HCT116 (cell line): ENCODE results near the gene KCTD14. TPM values are rescaled to one million over a fixed set of nuclear protein-coding genes. Genes with fewer than 3 reads are reported as not detected.

Source experiments
- ATAC-seq: fragments of 200-7000 bp; cut with Tn5 transposase; 2 replicates; pipeline ENCODE4 v1.9.1; 2020; ENCODE audit warnings: mild to moderate bottlenecking, moderate library complexity
- BruUV-seq: library from RNA; stranded (reverse); fragments of 400-500 nt; replicated peaks from 2 replicates; lab custom pipeline; 2021; lab: Mats Ljungman, UMichigan
- CTCF ChIA-PET: fragments of 300-600 bp; sonication (Branson Sonifier 250); formaldehyde crosslinking; loops from one replicate; lab custom pipeline; 2021; ENCODE audit warnings: antibody characterized with exemption; lab: Charles Lee
- POLR2A ChIA-PET: fragments of 300-600, 350-600 bp; sonication (Branson Sonifier 250); formaldehyde crosslinking; loops from one replicate; lab custom pipeline; 2021; ENCODE audit warnings: antibody characterized with exemption; lab: Charles Lee
- RAD21 ChIA-PET, 2 experiments: fragments of 300-600 bp; sonication (Branson Sonifier 250); formaldehyde crosslinking; loops; one replicate each; lab custom pipeline; 2023; ENCODE audit warnings: low total read pairs in 2 of 2; ENCODE audit not compliant: uncharacterized antibody in 2 of 2, unreplicated experiment in 2 of 2, low non-redundant PET in 1 of 2; lab: Charles Lee
- DNase-seq: peaks from one replicate; pipeline ENCODE4 v3.0.0-alpha.2; 2010; ENCODE audit warnings: low read depth, low spot score
- H2AFZ ChIP-seq: fragments of 200-600 bp; shearing (Covaris generic), sonication (generic); 2 replicates; pipeline ENCODE4 v1.6.1; 2017; ENCODE audit warnings: low read depth, mixed run types, mixed read lengths, antibody characterized with exemption, low read length; ENCODE audit not compliant: poor library complexity, severe bottlenecking
- H3K27ac ChIP-seq: 2 replicates; pipeline ENCODE4 v1.5.1; 2012; ENCODE audit warnings: low read depth, low read length
- H3K27me3 ChIP-seq: fragments of 200-600 bp; sonication (generic); 2 replicates; pipeline ENCODE4 v1.6.1; 2016; ENCODE audit warnings: mixed run types, low read length, mixed read lengths; ENCODE audit not compliant: insufficient read depth
- H3K36me3 ChIP-seq, 2 experiments: fragments of 200-500 bp in 1 of 2; fragments of 200-600 bp in 1 of 2; sonication (Bioruptor generic) in 1 of 2; sonication (generic) in 1 of 2; 2 replicates each; pipeline versions ENCODE4 v1.5.1 to v1.6.1; 2014 to 2016; ENCODE audit warnings: low read length in 2 of 2, inconsistent platforms in 1 of 2, mixed read lengths in 1 of 2, mixed run types in 1 of 2; ENCODE audit not compliant: insufficient read depth in 2 of 2, control insufficient read depth in 1 of 2
- H3K4me1 ChIP-seq, 2 experiments: fragments of 200-600 bp in 1 of 2; sonication (generic) in 1 of 2; 2 replicates each; pipeline versions ENCODE4 v1.5.1 to v1.6.1; 2012 to 2017; ENCODE audit warnings: low read length in 2 of 2, inconsistent platforms in 1 of 2, mild to moderate bottlenecking in 1 of 2, mixed read lengths in 1 of 2, mixed run types in 1 of 2, moderate library complexity in 1 of 2; ENCODE audit not compliant: insufficient read depth in 2 of 2, control insufficient read depth in 1 of 2
- H3K4me2 ChIP-seq: fragments of 200-600 bp; sonication (generic); 2 replicates; pipeline ENCODE4 v1.6.1; 2017; ENCODE audit warnings: mixed run types, low read length, mixed read lengths
- H3K4me3 ChIP-seq, 2 experiments: fragments of 200-600 bp in 1 of 2; sonication (generic) in 1 of 2; replicated peaks in 1 of 2; 2 replicates each; pipeline ENCODE4 v1.5.1; 2011 to 2016; ENCODE audit warnings: low read length in 2 of 2, control low read depth in 1 of 2, low read depth in 1 of 2, mild to moderate bottlenecking in 1 of 2, mixed read lengths in 1 of 2, mixed run types in 1 of 2
- H3K79me2 ChIP-seq: fragments of 200-600 bp; sonication (generic); 2 replicates; pipeline ENCODE4 v1.6.1; 2017; ENCODE audit warnings: mild to moderate bottlenecking, mixed run types, low read length, moderate library complexity, mixed read lengths; ENCODE audit not compliant: insufficient read depth
- H3K9ac ChIP-seq: fragments of 200-600 bp; sonication (generic); 2 replicates; pipeline ENCODE4 v1.6.1; 2016; ENCODE audit warnings: low read length, mixed read lengths
- H3K9me2 ChIP-seq: fragments of 200-600 bp; sonication (generic), shearing (Covaris generic); 2 replicates; pipeline ENCODE4 v1.6.1; 2017; ENCODE audit warnings: mixed run types, mild to moderate bottlenecking, moderate library complexity; ENCODE audit not compliant: insufficient read depth
- H3K9me3 ChIP-seq, 2 experiments: fragments of 200-500 bp in 1 of 2; fragments of 200-600 bp in 1 of 2; sonication (Bioruptor generic) in 1 of 2; sonication (generic) in 1 of 2; 2 replicates each; pipeline ENCODE4 v1.6.1; 2014 to 2017; ENCODE audit warnings: low read length in 2 of 2, mixed read lengths in 2 of 2, inconsistent platforms in 1 of 2, low read depth in 1 of 2, mild to moderate bottlenecking in 1 of 2, mixed run types in 1 of 2, moderate library complexity in 1 of 2; ENCODE audit not compliant: control insufficient read depth in 1 of 2, insufficient read depth in 1 of 2
- H4K20me1 ChIP-seq: fragments of 200-600 bp; sonication (generic), shearing (Covaris generic); 2 replicates; pipeline ENCODE4 v1.6.1; 2017; ENCODE audit warnings: mixed run types, mild to moderate bottlenecking, moderate library complexity; ENCODE audit not compliant: insufficient read depth
- CEBPB ChIP-seq: IDR thresholded peaks from 2 replicates; pipeline ENCODE4 v1.6.1; 2012; ENCODE audit warnings: low read depth
- ELF1 ChIP-seq: IDR thresholded peaks from 2 replicates; pipeline ENCODE4 v1.6.1; 2012; ENCODE audit warnings: low read depth, borderline replicate concordance
- EZH2 ChIP-seq: fragments of 200-600 bp; sonication (generic); IDR thresholded peaks from 2 replicates; pipeline ENCODE4 v1.6.1; 2017; ENCODE audit warnings: antibody characterized with exemption, mixed run types
- EZH2phosphoT487 ChIP-seq: fragments of 200-600 bp; IDR thresholded peaks from 2 replicates; pipeline ENCODE4 v1.6.1; 2018; ENCODE audit warnings: antibody characterized with exemption, borderline replicate concordance
- FOSL1 ChIP-seq: IDR thresholded peaks from 2 replicates; pipeline ENCODE4 v1.6.1; 2012; ENCODE audit warnings: low read depth
- POLR2A ChIP-seq: IDR thresholded peaks from 2 replicates; pipeline ENCODE4 v1.7.0; 2011; ENCODE audit warnings: borderline replicate concordance; ENCODE audit not compliant: insufficient read depth, insufficient read length; ENCODE audit errors: extremely low read depth
- POLR2AphosphoS5 ChIP-seq: IDR thresholded peaks from 2 replicates; pipeline ENCODE4 v1.6.1; 2011; ENCODE audit warnings: mild to moderate bottlenecking, low read depth, low read length, moderate library complexity
- RAD21 ChIP-seq: IDR thresholded peaks from 2 replicates; pipeline ENCODE4 v1.6.1; 2012; ENCODE audit warnings: low read depth, mild to moderate bottlenecking
- SRF ChIP-seq: IDR thresholded peaks from 2 replicates; pipeline ENCODE4 v1.6.1; 2012; ENCODE audit warnings: low read depth
- ZBTB33 ChIP-seq: IDR thresholded peaks from 2 replicates; pipeline ENCODE4 v1.6.1; 2011; ENCODE audit warnings: mild to moderate bottlenecking, low read length, moderate library complexity; ENCODE audit not compliant: insufficient replicate concordance; ENCODE audit errors: extremely low read depth
- ZFX ChIP-seq: fragments of 450-650 bp; IDR thresholded peaks from 2 replicates; pipeline ENCODE4 v1.6.1; 2017
- ZNF274 ChIP-seq: fragments of 200-500 bp; sonication (Bioruptor generic); IDR thresholded peaks from 2 replicates; pipeline ENCODE4 v1.6.1; 2014; ENCODE audit warnings: mild to moderate bottlenecking, low read depth, low read length, inconsistent platforms
- intact Hi-C: fragments of 100-400 bp; cut with micrococcal nuclease; formaldehyde crosslinking; loops from 2 replicates; pipeline ENCODE4 v1.10.0; 2022
- total RNA-seq: library from RNA; stranded (reverse); gene quantifications from one replicate; pipeline ENCODE4 v1.2.1, GENCODE V29; 2021; ENCODE audit not compliant: unreplicated experiment
- TF ChIP-seq, protein P1 (sequence below): IDR thresholded peaks from 2 replicates; pipeline ENCODE4 v1.6.1; 2012
- TF ChIP-seq, protein P2 (sequence below), 3 experiments: fragments of 200-600 bp in 1 of 3; sonication (generic) in 1 of 3; IDR thresholded peaks in 2 of 3; conservative IDR thresholded peaks in 1 of 3; 2 replicates each; pipeline ENCODE4 v1.5.1; 2012 to 2017; ENCODE audit warnings: low read depth in 2 of 3, low read length in 2 of 3, antibody characterized with exemption in 1 of 3, borderline replicate concordance in 1 of 3, control low read depth in 1 of 3, mild to moderate bottlenecking in 1 of 3, mixed read lengths in 1 of 3, mixed run types in 1 of 3, moderate library complexity in 1 of 3; ENCODE audit not compliant: insufficient read depth in 1 of 3

KCTD14 gene
- total RNA-seq, 1 experiment from 2014 or later = 15.2 TPM

DNA sequence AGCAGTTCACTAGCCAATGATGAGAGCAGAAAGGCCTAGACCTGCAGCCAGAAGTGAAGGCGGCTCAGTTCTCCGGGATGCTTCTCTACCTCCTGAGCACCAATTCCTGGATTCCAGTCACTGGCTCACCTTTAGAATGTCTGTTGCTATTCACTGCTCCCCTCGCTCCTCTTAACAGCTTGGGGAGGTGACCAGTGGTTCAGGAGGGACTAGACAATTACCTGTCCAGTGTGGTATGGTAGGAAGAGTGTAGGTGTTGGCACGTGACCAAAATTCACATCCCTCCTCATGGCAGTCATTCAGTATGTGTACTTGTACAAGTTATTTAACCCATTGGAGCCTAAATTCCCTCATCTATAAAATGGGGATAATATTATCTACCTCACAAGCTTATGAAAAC is 44.6 kb upstream of the KCTD14 start:
- peaks cover 13 to 16% of the 10 kb centered on the region in 2 experiments; a peak in 3 of 4 replicates for H3K36me3 ChIP-seq
- H3K27me3 ChIP-seq = no peaks in the 10 kb centered on the region
- intact Hi-C loops = no loop called here
- no peaks in the 10 kb centered on the region for H3K4me1 ChIP-seq
- POLR2A ChIA-PET = interaction anchor here (1.1 kb wide), 1 partner anchor 13 kb away, joined by 3 read pairs; no protein-coding TSS in a partner anchor
- H3K9me3 ChIP-seq = no peaks in the 10 kb centered on the region
- H4K20me1 ChIP-seq = no peaks in the 10 kb centered on the region
- H3K27ac ChIP-seq = no peak overlapping the region
- DNase-seq (no peak), ATAC-seq (no peak)
- CTCF ChIA-PET = no interaction called here
- H2AFZ ChIP-seq = no peak overlapping the region
- TF ChIP-seq ZFX (no peak), POLR2AphosphoS5 (no peak), ZBTB33 (no peak), SRF (no peak), POLR2A (no peak), RAD21 (no peak), ELF1 (no peak), ZNF274 (no peak), EZH2phosphoT487 (no peak), EZH2 (no peak)
- BruUV-seq = no TSS peak
- H3K4me3 ChIP-seq = no peak overlapping the region
- no peaks in the 10 kb centered on the region for H3K9me2 ChIP-seq
- RAD21 ChIA-PET = no interaction called here
- no peak overlapping the region for H3K4me2 ChIP-seq
- H3K9ac ChIP-seq = no peak overlapping the region
- peaks cover 21% of the 10 kb centered on the region for H3K79me2 ChIP-seq

- peaks cover 9% of the 10 kb centered on the region for H3K79me2 ChIP-seq
- BruUV-seq = no TSS peak
- H2AFZ ChIP-seq = no peak overlapping the region
- intact Hi-C loops = no loop called here
- ChIA-PET POLR2A (no interaction called here), CTCF (no interaction called here), RAD21 (no interaction called here)
- no peak overlapping the region for H3K9ac ChIP-seq
- DNase-seq = no peak
- H3K9me3 ChIP-seq = no peaks in the 10 kb centered on the region
- H3K9me2 ChIP-seq = no peaks in the 10 kb centered on the region
- H3K4me3 ChIP-seq = no peak overlapping the region
- peaks cover 7 to 10% of the 10 kb centered on the region in 2 experiments; a peak in 2 of 4 replicates for H3K36me3 ChIP-seq
- H4K20me1 ChIP-seq = no peaks in the 10 kb centered on the region
- no peak overlapping the region for H3K27ac ChIP-seq
- no peak for ATAC-seq
- H3K27me3 ChIP-seq = no peaks in the 10 kb centered on the region
- H3K4me2 ChIP-seq = no peak overlapping the region
- no peaks in the 10 kb centered on the region for H3K4me1 ChIP-seq
- TF ChIP-seq, protein P1, sequence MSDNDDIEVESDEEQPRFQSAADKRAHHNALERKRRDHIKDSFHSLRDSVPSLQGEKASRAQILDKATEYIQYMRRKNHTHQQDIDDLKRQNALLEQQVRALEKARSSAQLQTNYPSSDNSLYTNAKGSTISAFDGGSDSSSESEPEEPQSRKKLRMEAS = no peak
- TF ChIP-seq ELF1 (no peak), CEBPB (no peak), FOSL1 (no peak), POLR2AphosphoS5 (no peak)
- TF ChIP-seq, protein P2, sequence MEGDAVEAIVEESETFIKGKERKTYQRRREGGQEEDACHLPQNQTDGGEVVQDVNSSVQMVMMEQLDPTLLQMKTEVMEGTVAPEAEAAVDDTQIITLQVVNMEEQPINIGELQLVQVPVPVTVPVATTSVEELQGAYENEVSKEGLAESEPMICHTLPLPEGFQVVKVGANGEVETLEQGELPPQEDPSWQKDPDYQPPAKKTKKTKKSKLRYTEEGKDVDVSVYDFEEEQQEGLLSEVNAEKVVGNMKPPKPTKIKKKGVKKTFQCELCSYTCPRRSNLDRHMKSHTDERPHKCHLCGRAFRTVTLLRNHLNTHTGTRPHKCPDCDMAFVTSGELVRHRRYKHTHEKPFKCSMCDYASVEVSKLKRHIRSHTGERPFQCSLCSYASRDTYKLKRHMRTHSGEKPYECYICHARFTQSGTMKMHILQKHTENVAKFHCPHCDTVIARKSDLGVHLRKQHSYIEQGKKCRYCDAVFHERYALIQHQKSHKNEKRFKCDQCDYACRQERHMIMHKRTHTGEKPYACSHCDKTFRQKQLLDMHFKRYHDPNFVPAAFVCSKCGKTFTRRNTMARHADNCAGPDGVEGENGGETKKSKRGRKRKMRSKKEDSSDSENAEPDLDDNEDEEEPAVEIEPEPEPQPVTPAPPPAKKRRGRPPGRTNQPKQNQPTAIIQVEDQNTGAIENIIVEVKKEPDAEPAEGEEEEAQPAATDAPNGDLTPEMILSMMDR (IDR thresholded peaks at IDR 0.05 in 2 of 3, conservative IDR thresholded peaks at IDR 0.05 in 1 of 3; ENCODE audit: borderline replicate concordance in 1 of 3, insufficient read depth in 1 of 3, low read depth in 2 of 3, low read length in 2 of 3) = no peak
Observed at GRCh38 chr11:78066471-78066870, 43.4 kb upstream of the KCTD14 start.
